GM19467 (cell line): Measurements from ENCODE around the gene GINS2.

Experiments used
- ATAC-seq: cut with Tn5 transposase; IDR thresholded peaks from one replicate; pipeline ENCODE4 v1.9.1; 2021; ENCODE audit warnings: mild to moderate bottlenecking, moderate library complexity; ENCODE audit not compliant: unreplicated experiment

GINS2 gene

DNA sequence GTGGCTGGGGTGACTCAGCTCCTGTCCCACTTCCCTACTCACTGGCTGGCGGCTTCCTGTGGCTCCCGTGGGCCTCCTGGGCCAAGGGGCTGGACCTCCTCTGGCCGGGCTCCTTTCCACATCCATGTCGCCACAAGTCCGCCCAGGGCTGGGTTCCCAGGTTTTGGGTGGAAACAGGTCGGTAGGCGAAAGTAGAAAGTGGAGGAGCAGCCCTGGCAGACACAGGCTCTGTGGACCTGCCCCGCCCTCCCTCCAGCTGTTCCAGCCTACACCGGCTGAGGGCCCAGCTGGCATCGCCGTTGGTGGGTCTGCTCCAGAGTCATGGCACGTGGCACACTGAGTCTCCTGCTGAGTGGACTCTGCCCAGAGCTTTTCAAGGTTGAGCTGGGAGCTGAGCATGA, 47.0 kb downstream of the GINS2 start:
- ATAC-seq, result no peak

DNA sequence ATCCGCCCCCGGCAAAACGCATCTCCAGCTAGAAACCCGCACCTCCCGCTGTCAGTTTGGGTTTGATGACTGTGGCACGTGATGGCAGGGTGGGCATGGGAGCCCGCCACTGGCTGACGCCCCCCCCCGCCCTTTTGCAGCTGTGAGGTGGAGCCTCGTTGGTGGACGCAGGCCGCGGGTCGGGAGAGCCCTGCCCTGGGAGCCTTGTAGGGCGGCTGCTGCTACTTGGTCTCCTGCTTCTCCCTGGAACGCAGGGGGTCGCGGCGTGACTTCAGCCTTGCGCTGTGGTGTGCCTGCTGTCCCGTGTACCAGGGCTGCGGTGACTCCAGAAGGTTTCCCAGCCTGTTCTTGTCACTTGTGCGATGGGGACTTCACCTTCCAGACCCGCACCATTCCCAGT, 47.4 kb downstream of the GINS2 start:
- ATAC-seq, result no peak

DNA sequence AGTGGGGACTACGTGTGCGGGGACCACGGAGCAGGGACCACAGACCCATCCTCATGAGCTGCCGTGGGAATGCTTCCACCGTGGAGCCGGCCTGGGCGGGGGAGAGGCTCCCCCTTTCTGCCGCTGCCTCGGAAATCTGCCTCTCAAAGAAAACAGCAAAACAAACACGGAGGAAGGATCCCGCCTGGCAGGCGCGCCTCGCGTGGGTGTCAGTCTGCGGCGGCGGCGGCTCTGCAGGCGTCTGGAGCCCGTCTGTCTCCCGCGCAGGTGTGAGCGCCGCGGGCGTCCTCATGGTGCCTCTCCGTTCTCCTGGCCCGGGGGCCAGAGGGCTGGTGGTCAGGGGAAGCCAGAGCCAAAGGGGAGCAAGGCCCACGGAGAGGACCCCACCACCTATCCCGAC, 48.2 kb downstream of the GINS2 start:
- ATAC-seq, result no peak

DNA sequence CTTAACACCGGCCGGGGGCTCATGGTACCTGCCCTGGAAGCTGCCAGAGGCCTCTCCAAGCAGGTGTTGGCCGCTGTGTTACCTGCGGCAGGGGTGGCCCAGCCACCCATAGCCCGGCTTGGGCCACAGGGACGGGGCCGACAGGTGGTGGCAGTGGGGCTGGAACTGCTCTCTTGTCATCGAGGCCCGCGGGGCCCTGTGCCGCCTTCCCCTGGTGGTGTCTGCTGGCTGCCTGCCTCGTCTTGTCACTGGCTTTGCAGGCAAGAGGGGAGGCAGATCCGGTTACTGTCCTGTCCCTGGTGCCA, 48.5 kb downstream of the GINS2 start:
- ATAC-seq, result no peak

- no peak for ATAC-seq
Observed at GRCh38 chr16:85639529-85640253, 49.1 kb downstream of the GINS2 start.

DNA sequence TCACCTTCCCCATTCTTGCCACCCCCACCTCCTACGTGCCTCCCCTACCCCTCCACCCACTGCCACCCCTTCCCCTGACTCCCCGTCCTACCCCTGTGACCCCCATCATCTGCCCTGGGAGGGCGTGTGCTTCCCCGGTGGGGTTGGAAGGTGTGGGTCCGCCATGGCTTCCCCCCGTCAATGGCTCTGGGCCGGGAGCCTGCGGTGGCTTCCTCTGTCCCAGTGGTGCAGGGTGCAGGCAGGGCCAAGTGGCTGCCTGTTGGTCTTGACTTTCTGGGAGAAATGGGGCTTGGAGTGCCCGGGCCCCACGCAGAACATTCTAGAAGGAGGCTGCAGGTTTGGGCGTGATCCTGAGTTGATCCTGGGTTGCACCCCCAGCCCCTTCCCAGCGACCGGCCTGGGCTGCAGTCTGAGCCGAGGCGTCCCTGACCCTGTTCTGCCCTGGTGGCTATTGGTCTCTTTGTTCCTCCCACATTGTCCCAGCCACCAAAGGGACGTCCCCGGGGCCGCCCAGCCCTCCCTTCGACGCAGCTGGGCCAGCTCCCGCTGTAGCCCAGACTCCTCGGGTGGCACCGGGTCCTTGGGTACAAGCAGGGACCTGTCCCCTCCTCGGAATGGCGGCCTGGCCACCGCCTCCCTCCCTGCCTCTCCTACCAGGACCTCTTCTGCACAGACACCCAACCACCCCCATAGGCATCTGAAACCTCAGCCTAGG, 49.9 kb downstream of the GINS2 start:
- no peak for ATAC-seq

DNA sequence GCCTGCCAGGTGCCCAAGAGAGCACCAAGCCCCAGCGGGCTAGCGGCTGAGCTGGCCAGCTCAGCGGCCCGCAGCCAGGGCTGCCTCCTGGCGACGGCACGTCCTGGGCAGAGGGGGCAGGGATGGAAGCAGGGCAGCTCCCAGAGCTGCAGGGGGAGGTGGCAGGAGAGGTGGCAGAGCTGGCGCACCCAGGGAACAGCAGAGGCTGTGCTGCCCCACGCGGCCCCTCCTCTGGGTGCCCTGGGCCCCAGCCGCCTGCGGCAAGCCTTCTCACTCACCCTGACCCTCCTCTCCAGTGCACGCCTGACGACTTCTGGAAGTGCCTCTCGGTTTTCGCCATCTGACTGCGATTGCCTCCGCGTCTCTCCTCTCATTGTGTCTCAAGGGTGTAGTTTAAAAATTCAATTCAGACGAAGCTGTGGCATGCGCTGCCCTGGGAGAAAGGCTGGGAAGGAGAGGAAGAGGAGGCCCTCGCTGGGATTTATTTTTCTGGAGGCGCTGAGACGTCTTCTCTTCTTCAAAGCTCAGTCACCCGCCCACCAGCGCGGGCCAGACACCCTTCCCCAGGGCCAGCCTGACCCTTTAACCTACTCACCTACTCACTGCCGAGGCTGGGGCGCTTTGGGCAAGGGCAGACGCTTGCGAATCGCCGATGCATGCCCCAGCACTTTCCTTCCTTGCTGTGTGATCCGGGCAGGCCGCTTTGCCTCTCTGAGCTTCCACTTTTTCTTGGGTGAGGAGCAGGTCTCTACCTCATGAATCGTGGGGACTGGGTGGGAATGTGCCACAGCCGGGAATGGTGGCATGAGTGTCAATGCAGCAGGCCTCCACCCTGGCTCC, 50.7 kb downstream of the GINS2 start:
- no peak for ATAC-seq

- ATAC-seq, result no peak
Observed at GRCh38 chr16:85637061-85637807, 51.5 kb downstream of the GINS2 start.

GRCh38 chr16:85636234-85636812, 52.4 kb downstream of the GINS2 start:
- ATAC-seq, result no peak

DNA sequence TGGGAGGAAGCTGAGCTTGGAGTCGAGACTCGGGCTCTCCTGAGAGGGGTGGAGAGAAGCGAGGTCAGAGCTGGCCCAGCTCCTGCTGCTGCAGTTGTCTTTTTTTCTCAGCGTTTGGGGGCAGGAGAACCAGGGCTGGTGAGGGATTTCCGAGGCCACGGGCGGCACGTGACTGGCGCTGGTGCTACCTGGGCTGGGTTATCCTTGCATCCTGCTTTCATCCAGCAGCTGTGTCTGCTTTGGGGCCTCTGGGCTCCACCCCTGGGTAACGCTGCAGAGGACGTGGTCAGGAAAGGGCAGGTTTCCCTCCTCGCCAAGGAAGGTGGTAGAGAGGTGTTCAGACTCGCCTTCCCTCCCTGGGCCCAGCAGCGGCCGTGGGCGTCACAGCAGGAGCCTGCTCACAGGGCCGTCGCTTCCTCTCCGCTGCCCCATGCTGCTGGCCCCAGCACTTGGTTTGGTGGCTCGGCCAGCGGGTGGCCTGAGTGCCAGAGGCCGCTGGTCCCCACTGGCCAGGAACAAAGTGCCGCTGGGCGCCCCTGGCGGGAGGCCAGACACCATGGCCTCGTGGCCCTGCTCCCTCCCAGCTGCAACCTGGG, 53.1 kb downstream of the GINS2 start:
- ATAC-seq, result no peak

GRCh38 chr16:85634747-85635544, 53.8 kb downstream of the GINS2 start:
- no peak for ATAC-seq

DNA sequence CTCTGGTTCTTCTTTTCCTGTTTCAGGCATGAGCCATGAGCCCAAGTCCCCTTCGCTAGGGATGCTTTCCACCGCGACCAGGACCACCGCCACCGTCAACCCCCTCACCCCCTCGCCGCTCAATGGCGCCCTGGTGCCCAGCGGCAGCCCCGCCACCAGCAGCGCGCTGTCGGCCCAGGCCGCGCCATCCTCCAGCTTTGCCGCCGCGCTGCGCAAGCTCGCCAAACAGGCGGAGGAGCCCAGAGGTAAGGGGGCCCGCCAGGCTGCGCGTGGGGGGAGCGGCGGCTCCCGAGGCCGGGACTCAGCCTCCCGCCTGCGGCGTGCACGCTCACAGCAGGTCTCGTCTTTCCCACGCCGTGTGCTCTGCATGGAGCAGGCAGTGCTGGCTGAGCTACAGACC, 54.9 kb downstream of the GINS2 start:
- ATAC-seq, result no peak

DNA sequence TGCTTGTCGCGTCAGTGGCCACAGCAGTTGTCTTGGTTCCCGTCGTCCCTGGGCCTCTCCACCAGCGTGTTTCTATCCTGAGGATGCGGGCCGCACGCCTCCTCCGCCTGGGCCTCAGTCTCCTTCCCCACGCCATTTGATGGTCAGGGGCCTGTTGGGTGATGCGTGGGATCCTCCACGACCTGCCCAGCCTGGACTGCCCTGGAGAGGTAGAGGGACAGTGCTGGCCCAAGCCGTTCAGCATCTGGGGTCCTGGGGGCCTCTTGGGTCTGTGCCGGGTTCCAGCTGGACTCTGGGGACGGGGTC, 55.4 kb downstream of the GINS2 start:
- ATAC-seq, result no peak

DNA sequence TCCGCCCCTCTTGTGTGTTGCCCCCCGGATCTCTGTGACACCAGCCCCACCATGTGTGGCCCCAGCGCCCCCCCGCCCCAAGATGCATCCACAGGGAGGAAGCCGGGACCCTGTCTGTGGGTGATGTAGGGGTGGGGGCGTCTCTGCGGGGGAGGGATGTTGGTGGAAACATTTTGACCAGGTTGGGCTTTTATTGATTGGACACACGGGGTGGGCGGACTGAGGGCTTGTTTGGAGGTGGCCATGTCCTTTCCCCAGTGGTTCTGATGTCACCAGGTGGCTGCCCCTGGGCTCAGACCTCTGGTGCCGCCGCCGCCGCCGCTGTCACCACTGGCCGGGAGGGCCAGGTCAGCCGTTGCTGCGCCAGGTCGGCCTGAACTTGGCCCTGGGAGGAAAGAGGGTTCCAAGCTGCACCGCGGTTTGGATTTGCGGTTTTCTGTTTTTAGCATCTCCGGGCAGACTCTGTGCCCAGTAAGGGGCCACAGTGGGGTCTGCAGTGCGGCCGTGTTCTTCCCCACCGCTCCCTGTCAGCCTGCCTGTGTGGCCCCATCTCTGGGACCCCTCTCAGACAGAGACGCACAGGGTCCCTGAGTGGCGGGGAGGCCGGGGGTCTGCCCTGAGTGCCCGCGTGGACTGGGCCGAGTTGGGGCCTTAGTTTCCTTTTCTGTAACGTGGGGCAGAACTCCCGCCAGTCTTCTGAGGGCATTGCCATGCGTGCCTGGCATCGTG, 55.9 kb downstream of the GINS2 start:
- ATAC-seq, result no peak

GRCh38 chr16:85631802-85632393, 56.9 kb downstream of the GINS2 start:
- ATAC-seq, result no peak

DNA sequence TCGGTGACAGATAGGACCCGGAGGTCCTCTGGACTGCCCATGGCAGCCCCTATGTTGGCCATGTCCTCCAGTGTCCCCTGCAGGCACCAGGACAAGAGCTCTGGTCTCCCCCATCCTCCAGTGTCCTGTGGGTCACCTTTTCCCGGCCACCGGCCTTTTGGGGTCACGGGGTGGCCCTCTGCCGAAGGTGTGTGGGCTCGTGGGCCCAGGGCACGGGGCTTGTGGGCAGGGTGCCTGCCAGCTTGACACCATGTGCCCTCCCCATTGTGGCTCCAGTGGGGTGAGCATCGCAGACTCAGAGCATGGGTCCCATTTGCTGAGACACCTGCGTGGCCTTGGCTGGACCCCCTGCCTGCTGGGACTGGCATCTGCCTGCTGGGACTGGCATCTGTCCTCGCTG, 57.5 kb downstream of the GINS2 start:
- ATAC-seq, result no peak

DNA sequence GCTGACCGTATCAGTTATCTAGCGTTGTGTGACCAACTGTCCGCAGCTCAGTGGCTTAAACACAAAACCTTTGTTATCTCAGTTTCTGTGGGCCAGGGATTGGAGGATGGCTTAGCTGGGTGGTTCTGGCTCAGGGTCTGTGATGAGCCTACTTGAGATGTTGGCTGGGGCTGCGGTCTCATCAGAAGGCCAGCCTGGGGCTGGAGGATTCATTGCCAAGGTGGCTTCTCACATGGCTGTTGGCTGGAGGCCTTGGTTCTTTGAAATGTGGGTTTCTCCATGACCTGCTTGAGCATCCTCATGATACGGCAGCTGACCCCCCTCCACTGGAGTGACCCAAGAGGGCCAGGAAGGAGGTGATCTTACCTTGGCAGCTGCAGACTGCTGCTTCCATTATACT, 58.9 kb downstream of the GINS2 start:
- ATAC-seq, result no peak

DNA sequence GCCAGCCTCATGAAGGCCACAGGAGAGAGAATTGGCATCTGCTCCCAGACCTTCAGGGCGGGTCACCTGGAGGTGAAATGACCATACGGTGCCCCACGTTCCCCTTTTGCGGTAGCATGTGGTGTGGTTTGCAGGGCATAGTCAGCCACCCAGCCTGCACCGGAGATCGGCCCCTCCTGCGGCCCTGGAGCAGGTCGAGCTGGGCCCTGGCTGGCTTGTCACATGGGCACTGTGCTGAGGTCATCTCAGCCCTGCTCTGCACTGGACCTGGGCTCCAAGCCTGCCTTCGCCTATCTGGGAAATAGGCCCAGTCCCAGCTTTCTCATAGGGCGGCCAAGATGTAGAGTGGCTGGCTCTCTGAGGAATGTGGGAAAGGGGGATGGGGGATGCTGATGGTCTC, 59.4 kb downstream of the GINS2 start:
- no peak for ATAC-seq

GRCh38 chr16:85628645-85629044, 60.1 kb downstream of the GINS2 start:
- ATAC-seq, result no peak
